ENCODE measurements around the gene VTI1A.

Gene VTI1A

GRCh38 chr10:112758961-112759360 is 311.9 kb downstream of the VTI1A start:
- no peak for DNase-seq (ENCODE audit: low read depth)

DNA sequence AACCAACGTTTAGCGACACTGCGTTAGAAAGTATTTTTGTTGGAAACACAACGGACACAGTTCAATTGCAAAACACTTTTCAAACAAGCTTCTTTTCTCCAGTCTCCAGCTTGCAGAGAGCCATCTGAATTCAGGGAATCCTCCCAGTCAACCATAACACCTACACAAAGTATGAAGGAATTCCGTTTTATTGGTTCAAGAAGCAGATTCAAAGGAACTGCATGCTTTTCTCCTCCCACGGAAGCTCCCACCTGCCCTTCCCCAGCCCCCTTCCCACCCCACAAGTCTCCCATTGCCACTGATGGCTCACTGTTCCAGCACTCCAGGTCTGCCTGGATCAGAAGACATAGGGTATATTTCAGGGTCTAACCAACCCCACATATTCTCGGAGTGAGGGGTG is 312.5 kb downstream of the VTI1A start:
- no peak for DNase-seq (ENCODE audit: low read depth)

- DNase-seq (ENCODE audit: low read depth) = no peak
Observed at GRCh38 chr10:112761256-112761655, 314.2 kb downstream of the VTI1A start.

- DNase-seq (ENCODE audit: low read depth) = no peak
Observed at GRCh38 chr10:112763916-112764520, 317.0 kb downstream of the VTI1A start.

GRCh38 chr10:112765717-112766235 is 318.8 kb downstream of the VTI1A start:
- no peak for DNase-seq (ENCODE audit: low read depth)

- no peak for DNase-seq (ENCODE audit: low read depth)
Observed at GRCh38 chr10:112766636-112767035, 319.6 kb downstream of the VTI1A start.

- DNase-seq (ENCODE audit: low read depth) = no peak
Observed at GRCh38 chr10:112767156-112767555, 320.1 kb downstream of the VTI1A start.

GRCh38 chr10:112768121-112768520 is 321.1 kb downstream of the VTI1A start:
- DNase-seq (ENCODE audit: low read depth) = no peak

- no peak for DNase-seq (ENCODE audit: low read depth)
Observed at GRCh38 chr10:112769081-112769480, 322.1 kb downstream of the VTI1A start.

DNA sequence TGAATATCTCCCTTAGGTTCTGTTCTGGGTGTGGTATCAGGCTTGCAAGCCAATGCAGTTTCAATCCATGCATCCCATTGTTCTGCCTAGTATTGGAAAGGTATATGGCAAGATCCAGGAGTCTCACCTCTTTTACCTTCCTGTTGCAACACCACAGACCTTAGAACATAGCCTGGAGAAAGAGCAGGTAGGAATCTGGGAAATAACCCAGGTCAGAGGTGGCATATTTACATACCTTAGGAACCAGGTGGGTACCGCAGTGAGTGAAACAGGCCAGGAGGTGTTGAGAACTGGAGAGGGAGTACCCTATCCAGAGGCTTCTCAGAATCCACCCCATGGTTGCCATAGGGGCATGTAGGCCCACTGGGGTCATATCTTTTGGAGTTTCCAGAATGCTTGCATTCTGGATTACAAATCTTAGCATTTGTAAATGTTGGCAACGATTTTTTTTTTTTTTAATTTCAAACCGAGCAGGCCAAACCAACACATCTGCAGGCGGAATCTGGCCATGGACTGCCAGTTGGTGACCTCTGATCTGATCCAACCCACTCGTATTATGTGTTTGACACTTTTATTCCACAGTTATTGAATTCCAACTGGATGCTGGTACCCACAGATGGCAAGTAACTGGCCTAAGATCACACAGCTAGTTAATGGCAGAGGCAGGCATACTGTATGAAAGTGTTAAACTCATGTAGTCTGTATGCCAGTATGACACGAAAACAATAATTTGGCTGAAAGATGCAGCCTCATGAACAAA is 322.8 kb downstream of the VTI1A start:
- DNase-seq (ENCODE audit: low read depth) = no peak

GRCh38 chr10:112771733-112772132 is 324.7 kb downstream of the VTI1A start:
- no peak for DNase-seq (ENCODE audit: low read depth)

DNA sequence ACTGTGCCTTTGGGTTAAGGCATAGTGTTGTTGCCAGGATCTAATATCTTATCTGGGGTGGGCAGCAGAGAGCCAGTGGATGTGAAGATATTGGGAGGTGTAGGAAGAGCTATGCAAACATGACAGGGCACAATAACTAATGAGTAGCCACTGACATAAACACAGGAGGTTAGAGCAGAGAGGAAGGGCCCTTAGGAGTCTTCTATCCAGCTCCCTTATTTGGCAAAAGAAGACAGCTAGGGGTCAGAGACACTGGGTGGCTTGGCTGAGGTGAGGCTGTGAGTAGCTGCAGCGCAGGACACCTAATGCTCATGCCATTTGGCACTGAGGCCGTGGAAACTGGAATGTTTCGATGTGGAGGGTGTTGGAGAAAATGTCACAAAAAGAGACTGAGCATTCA is 326.8 kb downstream of the VTI1A start:
- no peak for DNase-seq (ENCODE audit: low read depth)

DNA sequence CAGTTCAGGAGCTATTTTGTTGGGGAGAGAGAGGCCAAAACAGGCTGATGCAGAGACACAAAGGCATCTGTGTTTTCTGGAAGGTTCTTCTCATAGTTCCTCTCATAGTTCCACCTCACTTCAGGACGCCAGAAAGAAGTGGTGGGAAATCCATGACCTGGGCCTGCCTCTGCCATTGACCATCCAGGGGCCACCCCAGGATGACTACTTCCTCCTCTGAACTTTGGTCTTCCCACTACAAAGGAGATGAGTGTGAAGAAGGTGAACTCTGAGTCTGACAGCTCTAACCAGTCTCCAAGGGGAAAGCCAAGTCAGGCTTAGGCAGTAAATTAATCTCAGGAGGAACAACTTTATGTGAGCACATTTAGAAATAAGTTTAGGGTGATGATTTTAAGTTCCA is 327.2 kb downstream of the VTI1A start:
- no peak for DNase-seq (ENCODE audit: low read depth)

- DNase-seq (ENCODE audit: low read depth) = no peak
Observed at GRCh38 chr10:112774798-112775197, 327.8 kb downstream of the VTI1A start.

GRCh38 chr10:112775381-112775780 is 328.4 kb downstream of the VTI1A start:
- DNase-seq (ENCODE audit: low read depth) = no peak

DNA sequence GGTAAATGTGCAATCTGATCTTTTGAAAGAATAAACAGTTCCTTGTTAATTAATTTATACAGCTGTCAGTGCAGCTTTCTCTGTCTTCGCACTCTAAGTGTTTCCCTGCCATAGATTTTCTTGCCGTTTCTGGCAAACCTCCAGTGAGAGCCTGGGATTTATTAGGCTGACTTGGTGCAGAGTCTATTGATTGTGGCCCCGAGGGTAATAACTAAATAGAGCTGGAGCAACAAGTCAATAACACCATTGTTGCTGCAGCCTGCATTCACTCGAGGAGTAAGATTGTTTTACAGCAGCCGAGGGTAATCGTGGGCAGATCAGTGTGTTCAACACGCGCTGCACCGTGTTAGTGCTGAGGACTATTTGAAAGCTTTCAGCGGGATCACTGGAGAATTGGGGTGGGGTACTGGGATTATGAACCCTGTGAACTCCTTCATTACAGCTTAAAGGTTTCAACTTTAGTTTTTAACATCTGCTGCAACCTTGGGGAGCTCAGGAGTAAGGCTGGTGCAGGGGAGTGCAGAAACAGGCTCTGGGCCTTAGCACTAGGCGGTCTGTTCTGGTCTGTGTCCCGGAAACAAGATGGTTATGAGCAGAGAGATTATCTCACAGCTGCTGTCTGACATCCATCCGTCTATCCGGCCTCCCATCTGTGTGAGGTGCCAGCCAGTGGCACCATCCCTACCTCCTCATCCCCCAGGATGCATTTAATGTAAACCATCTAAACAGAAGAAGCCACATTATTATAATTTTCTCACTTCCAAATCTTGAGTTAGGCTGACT is 329.1 kb downstream of the VTI1A start:
- DNase-seq (ENCODE audit: low read depth) = no peak

DNA sequence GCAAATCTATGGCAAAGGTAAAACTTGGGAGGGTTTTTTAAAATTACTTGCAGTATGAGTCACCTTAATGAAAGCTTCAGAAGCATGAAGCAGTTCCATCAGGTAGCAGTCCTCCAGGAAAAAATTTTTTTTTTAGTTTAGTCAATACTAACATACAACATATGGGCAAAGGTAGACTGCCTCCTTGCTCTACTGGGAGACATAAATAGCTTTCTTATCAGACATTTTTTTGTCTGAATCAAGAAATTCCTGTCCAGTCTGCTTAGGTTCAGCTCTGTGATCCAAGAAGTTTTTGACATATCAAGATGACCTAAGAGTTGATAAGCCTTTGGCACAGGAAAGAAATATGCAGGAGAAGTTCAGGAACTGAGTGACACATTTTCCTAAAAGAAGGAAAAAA is 331.6 kb downstream of the VTI1A start:
- no peak for DNase-seq (ENCODE audit: low read depth)

DNA sequence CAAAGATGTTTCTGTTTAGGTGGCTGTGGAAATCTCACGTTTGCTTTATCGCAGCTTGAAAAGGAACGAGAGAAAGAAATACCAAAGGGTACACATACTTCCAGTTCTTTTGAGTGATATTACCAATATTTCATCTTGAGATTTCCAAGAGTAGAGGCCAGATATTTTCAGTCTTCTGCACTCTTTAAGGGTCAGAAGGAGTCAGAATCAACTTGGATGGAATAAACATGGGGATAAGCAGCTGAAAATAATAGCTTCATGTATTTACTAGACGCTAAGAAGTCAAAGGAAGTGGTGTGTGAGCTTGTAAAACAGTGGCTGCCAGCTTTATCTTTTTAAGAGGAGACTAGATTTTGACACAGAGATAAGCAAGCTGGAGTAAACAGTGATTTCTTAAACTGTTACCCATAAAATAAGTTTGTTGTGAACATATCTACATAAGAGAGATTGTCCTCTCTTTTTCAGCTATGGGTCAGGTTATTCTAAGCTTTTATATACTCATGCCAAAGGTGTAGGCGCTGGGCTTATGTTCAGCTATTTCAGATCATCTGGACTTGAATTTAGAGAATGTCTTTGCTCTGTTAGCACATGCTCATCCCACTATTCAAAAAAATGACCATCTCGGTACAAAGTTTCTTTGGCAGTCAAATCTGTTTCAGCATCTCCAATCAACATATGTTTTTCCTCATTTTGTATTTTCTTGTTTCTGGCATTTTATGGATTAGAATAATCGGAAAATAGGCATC is 332.2 kb downstream of the VTI1A start:
- DNase-seq (ENCODE audit: low read depth) = no peak

DNA sequence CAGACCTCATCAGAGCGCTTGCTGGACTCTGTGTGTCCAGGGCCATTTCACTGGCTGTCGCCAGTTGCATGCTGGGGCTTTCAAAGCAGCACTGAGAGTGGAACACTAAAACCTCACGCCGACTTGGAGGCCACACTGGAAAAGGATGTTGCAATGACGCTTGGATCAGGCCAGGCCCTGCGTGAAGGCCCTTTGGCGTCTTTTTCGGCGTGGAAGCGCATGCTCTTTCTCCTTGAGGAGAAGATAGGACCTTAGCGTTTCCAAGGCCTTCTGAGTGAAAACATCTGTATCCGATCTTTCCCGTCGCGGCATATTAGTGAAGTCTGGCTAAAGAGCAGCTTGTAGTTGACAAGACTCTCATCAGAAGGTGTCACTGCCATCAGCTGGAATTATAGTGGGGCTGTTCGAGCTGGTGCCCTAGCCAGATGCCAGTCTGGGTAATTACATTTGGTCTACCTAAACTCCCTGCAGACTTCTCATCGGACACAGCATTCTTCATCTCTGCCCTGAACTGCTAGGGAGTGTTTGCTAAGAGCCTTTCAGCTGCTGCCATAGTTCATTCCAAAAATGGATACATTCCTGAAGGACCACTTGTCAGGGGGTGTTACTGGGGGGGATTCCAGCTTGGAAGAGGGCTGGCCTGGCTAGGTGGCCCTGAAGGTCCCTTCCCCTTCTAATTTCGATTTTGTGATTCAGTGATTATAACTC is 335.3 kb downstream of the VTI1A start:
- no peak for DNase-seq (ENCODE audit: low read depth)

DNA sequence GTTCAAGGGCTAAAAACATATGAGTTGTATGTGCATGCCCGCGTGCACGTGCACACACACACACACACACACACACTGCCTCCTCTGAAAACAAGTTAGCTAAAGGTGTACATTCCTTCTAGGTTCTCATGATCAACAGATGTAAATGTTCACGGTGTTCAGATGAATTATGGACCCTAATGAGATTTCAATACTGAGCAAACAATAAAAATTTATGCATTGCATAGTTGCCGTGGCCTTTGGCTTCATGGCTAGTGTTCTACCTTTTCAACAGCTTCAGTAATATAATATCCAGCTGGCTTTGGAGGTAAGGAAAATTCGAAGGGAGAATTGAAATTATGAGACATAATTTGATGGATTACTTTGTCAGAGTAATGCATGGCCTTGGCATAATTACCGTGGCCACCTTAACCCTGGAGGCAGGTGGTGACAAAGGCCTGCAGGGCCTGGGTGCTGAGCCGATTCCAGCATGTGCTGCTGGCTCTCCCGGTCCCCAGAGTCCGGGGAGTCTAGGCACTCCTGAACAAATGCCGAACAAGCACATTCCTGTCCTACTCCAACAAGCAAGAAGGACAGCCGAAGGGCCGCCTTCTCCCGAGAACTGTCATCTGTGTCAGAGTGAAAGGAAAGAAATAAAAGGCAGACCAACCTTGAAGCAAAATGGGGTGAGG is 336.5 kb downstream of the VTI1A start:
- DNase-seq (ENCODE audit: low read depth) = no peak

- DNase-seq (ENCODE audit: low read depth) = no peak
Observed at GRCh38 chr10:112784022-112784461, 337.0 kb downstream of the VTI1A start.

Data from stimulated activated CD4-positive, alpha-beta T cell treated with anti-CD3 and anti-CD28 coated beads, Interleukin-2, amount 100 ng/mL, for 4 hours (primary cell).